DMS79 treated with DMSO at 0.1 percent for 48 hours (cell line): ENCODE results near the gene KCNK1.
A peak's percentile ranks its signal among the peaks of the same experiment; 100 is the strongest.

Source experiments
- DNase-seq: peaks from one replicate; lab custom pipeline; 2025; lab: John Stamatoyannopoulos, UW

The KCNK1 gene

DNA sequence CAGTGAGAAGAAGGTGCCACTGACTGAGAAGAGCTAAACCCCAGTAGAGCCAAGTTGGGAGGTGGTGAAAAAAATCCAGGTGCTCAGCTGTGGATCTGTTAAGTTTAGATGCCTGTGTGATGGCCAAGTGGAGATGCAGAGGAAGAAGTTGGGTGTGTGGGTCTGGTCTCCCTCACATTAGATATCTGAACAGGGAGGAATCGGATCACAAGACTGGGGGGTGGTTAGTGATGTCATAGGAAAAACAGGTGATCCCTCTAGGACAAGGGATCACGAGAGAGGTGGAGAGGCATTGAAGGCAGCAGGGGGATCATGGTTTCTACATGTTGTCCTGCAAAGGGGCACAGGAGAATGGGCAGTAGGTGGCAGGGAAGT, 22.6 kb downstream of the KCNK1 start:
- DNase-seq = no peak

- no peak for DNase-seq
Measured at GRCh38 chr1:233638513-233638912, 24.6 kb downstream of the KCNK1 start.

DNA sequence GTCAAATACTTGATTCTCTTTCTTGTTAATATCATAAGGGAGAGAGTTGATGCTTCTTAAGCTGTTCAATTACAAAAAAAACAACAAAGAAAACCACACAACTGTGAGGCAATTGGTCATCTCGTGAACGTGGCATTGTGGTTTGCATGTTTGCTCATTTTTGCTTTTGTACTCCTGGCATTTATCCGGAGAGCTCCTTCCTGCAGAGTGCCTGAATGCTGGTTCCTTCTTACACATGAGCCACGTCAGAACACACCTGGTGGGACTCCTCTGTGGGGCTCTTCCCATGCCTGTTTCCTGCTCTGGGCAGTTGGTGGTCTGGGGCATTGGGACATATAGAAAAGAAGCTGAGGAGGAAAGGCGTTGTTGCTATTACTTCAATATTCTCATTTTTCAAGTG, 25.7 kb downstream of the KCNK1 start:
- DNase-seq = no peak

- DNase-seq = no peak
Measured at GRCh38 chr1:233640179-233640578, 26.3 kb downstream of the KCNK1 start.

- DNase-seq = no peak
Measured at GRCh38 chr1:233641029-233641428, 27.1 kb downstream of the KCNK1 start.

DNA sequence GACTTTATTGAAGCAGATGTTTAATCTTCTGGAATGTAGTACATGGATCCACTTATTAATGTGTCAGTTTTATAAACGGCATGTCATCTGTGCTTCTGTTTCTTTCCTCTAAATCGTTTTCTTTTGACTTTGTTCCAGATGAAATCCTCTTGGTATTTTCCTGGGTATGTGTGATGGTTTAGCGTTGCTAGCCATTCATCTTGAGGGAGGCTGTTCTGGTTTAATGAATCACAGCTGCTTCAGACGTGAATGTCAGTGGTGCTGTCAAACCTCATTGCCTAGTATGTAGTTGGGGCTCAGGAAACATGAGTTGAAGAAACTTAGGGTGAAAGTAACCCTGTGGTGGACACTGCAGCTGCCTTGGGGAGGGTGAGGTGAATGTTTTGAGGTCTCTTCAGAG, 33.2 kb downstream of the KCNK1 start:
- DNase-seq = no peak

GRCh38 chr1:233647636-233648035, 33.7 kb downstream of the KCNK1 start:
- no peak for DNase-seq

- no peak for DNase-seq
Measured at GRCh38 chr1:233651061-233651460, 37.2 kb downstream of the KCNK1 start.

- no peak for DNase-seq
Measured at GRCh38 chr1:233651563-233652233, 37.8 kb downstream of the KCNK1 start.

- no peak for DNase-seq
Measured at GRCh38 chr1:233652526-233652925, 38.6 kb downstream of the KCNK1 start.

- DNase-seq = no peak
Measured at GRCh38 chr1:233654658-233655280, 40.9 kb downstream of the KCNK1 start.

- no peak for DNase-seq
Measured at GRCh38 chr1:233655301-233655740, 41.4 kb downstream of the KCNK1 start.

DNA sequence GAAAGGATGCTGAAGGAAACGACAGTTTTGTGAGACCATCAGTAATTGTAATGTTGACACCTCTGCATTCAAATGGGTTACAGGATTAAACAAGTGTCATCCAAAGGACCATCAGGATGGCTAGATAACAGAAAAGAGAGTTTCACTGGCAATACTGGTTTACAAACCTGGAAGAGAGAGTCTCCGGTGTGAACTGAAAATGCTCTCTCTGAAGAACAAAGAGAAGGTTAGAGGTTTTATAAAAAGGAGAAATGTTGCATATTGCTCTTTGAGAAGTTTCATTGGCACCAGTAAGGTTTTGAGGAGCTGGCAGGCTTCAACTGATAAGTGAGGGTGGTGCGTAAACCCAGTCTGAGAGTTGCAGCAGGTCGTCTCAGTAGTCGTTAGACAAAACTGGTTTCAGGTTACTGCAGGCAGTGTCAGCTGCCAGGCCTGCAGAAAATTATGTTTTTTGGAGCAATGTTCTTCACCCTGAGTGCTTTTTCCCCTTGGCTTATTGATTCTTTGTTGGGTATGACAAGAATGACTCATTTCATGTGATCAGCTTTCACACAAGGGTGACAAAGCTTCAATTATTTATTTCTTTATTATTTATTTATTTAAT, 42.2 kb downstream of the KCNK1 start:
- peak; percentile 43 for DNase-seq

DNA sequence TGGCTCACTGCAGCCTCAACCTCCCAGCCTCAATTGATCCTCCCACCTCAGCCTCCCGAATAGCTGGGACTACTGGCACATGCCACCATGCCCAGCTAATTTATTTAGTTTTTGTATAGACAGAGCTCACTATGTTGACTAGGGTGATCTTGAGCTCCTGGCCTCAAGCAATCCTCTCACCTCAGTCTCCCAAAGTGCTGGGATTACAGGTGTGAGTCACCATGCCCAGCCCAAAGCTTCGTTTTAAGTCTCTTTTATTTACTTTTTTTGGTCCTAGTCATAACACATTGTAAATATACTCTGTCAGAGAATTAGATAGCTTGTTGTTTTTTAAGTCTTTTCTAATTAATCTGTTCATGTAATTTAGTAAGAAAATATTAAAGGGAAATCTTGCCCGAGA, 42.8 kb downstream of the KCNK1 start:
- DNase-seq = no peak

DNA sequence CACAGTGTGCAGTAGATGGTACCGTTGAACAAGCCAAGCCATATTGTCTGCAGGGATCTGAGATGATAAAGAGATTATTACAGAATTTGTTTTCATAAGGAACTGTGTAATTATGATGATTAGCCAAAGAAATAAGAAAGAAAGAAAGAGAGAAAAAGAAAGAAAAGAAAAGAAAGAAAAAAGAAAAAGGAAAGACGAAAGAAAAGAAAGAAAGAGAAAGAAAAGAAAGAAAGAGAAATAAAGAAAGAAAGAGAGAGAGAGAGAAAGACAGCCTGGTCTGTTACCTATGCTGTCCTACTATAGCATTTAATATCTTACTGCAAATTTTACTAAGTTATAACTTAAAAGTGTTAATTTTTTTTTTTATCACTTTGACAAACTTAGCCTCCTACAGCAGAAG, 43.6 kb downstream of the KCNK1 start:
- no peak for DNase-seq

- no peak for DNase-seq
Measured at GRCh38 chr1:233659495-233659894, 45.6 kb downstream of the KCNK1 start.

- DNase-seq = no peak
Measured at GRCh38 chr1:233661376-233662159, 47.7 kb downstream of the KCNK1 start.

GRCh38 chr1:233662575-233663304, 48.8 kb downstream of the KCNK1 start:
- DNase-seq = no peak

GRCh38 chr1:233664253-233664652, 50.3 kb downstream of the KCNK1 start:
- no peak for DNase-seq

- DNase-seq = peak; percentile 22
Measured at GRCh38 chr1:233664804-233665574, 51.1 kb downstream of the KCNK1 start.

DNA sequence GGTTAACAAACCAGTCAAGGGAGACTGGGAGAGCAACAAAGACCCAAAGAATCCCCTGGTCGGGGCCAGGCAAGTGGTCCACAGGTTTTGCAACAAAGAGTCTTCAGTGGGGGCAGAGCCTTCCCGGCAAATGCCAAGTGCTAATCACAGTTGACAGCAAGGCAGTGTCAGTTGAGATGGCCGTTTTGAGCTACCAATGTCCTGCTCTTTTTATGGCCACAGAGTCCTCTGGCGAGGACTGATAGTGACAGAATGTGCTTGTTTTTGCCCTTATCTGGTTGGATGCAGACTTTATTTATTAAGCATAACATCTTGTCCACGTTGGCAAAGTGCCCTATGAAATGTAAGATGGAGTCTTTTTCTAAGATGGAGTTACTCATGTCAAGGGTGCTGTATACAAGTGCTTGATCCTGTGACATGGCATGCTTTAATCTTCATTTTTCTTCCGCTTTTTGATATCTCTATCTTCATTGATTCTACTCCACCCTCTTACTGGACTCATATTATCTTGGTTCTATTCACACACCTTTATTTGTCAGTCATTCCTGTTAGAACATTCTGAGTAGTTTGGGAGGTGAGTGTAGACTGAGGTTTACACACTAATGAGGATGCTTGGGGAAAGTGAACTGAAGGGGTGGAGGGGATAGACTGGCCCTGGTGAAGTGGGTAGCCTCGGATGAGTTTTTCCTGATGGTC, 51.8 kb downstream of the KCNK1 start:
- no peak for DNase-seq
